B cell (primary cell): Measurements from ENCODE around the gene RNF111. TPM values are rescaled to one million over a fixed set of nuclear protein-coding genes. Genes with fewer than 3 reads are reported as not detected.

Source experiments
- ATAC-seq: fragments of 200-7000 bp; cut with Tn5 transposase; one replicate; pipeline ENCODE4 v1.10.0; 2021; ENCODE audit warnings: low read depth, mild to moderate bottlenecking, moderate number of reproducible peaks, moderate library complexity
- CTCF ChIA-PET: fragments of 350-600 bp; sonication (Branson Sonifier 250); formaldehyde crosslinking; loops from one replicate; lab custom pipeline; 2021; ENCODE audit warnings: antibody characterized with exemption, inconsistent platforms; lab: Charles Lee
- POLR2A ChIA-PET: fragments of 350-600 bp; sonication (Branson Sonifier 250); formaldehyde crosslinking; loops from one replicate; lab custom pipeline; 2021; ENCODE audit warnings: antibody characterized with exemption; lab: Charles Lee
- DNase-seq: peaks from one replicate; pipeline ENCODE4 v3.0.0; 2013
- H2AFZ ChIP-seq: 2 replicates; pipeline ENCODE4 v1.6.1; 2012; ENCODE audit warnings: mild to moderate bottlenecking, low read depth, low read length; ENCODE audit not compliant: insufficient read depth, poor library complexity, severe bottlenecking
- H3K27ac ChIP-seq, 2 donors: 1 replicate in 1 of 2; 2 replicates in 1 of 2; pipeline ENCODE4 v1.5.1; 2012 to 2013; ENCODE audit warnings: low read length in 2 of 2, mild to moderate bottlenecking in 2 of 2, moderate library complexity in 1 of 2
- H3K27me3 ChIP-seq, 4 experiments: fragments of 200-600 bp in 1 of 4; sonication (generic) in 1 of 4; replicated peaks in 1 of 4; 1 replicate in 2 of 4; 2 replicates in 2 of 4; pipeline versions ENCODE4 v1.6.1 to v1.7.0; 2013 to 2016; ENCODE audit warnings: low read length in 3 of 4, mild to moderate bottlenecking in 2 of 4, mixed read lengths in 1 of 4, moderate library complexity in 1 of 4; ENCODE audit not compliant: insufficient read depth in 4 of 4, control insufficient read depth in 3 of 4; ENCODE audit errors: control extremely low read depth in 1 of 4
- H3K36me3 ChIP-seq, 2 experiments: replicated peaks in 1 of 2; 1 replicate in 1 of 2; 2 replicates in 1 of 2; pipeline versions ENCODE4 v1.6.1 to v1.7.1; 2013; ENCODE audit warnings: low read length in 1 of 2; ENCODE audit not compliant: insufficient read depth in 2 of 2, control insufficient read depth in 1 of 2; ENCODE audit errors: control extremely low read depth in 1 of 2, extremely low read depth in 1 of 2
- H3K4me1 ChIP-seq, 2 donors: fragments of 200-600 bp in 1 of 2; sonication (generic) in 1 of 2; 1 replicate in 1 of 2; 2 replicates in 1 of 2; pipeline versions ENCODE4 v1.5.1 to v1.6.1; 2013 to 2017; ENCODE audit warnings: low read length in 2 of 2; ENCODE audit not compliant: control insufficient read depth in 2 of 2, insufficient read depth in 2 of 2
- H3K4me2 ChIP-seq: replicated peaks from 2 replicates; pipeline ENCODE3; 2012; ENCODE audit warnings: mild to moderate bottlenecking, low read depth, low read length; ENCODE audit not compliant: poor library complexity, severe bottlenecking
- H3K4me3 ChIP-seq, 5 experiments: fragments of 200-600 bp in 1 of 5; sonication (generic) in 1 of 5; 1 replicate in 3 of 5; 2 replicates in 2 of 5; pipeline versions ENCODE4 v1.5.1 to v1.7.0; 2011 to 2016; ENCODE audit warnings: low read length in 4 of 5, mild to moderate bottlenecking in 4 of 5, low read depth in 2 of 5, control low read depth in 1 of 5, moderate library complexity in 1 of 5; ENCODE audit not compliant: insufficient read depth in 1 of 5; ENCODE audit errors: control extremely low read depth in 1 of 5, extremely low read depth in 1 of 5
- H3K79me2 ChIP-seq: fragments of 200-600 bp; sonication (generic); one replicate; pipeline ENCODE4 v1.6.0; 2016; ENCODE audit warnings: low read length; ENCODE audit not compliant: control insufficient read depth, insufficient read depth
- H3K9ac ChIP-seq: fragments of 200-600 bp; sonication (generic); 2 replicates; pipeline ENCODE4 v1.6.1; 2017; ENCODE audit warnings: mild to moderate bottlenecking, low read length, moderate library complexity
- H3K9me3 ChIP-seq, 3 donors: one replicate each; pipeline versions ENCODE4 v1.6.1 to v1.7.1; 2013; ENCODE audit warnings: low read length in 2 of 3; ENCODE audit not compliant: control insufficient read depth in 2 of 3, insufficient read depth in 1 of 3; ENCODE audit errors: control extremely low read depth in 1 of 3
- H4K20me1 ChIP-seq: 2 replicates; pipeline ENCODE4 v1.6.0; 2012; ENCODE audit warnings: mild to moderate bottlenecking, low read length; ENCODE audit not compliant: insufficient read depth, control insufficient read depth, poor library complexity, severe bottlenecking
- H3K27ac Mint-ChIP-seq: one replicate; pipeline ENCODE4 v1.8.0; 2021; ENCODE audit warnings: mixed read lengths
- H3K27me3 Mint-ChIP-seq: one replicate; pipeline ENCODE4 v1.8.0; 2021; ENCODE audit warnings: mixed read lengths
- H3K4me1 Mint-ChIP-seq: one replicate; pipeline ENCODE4 v1.8.0; 2021; ENCODE audit warnings: mixed read lengths
- H3K4me3 Mint-ChIP-seq: one replicate; pipeline ENCODE4 v1.8.0; 2021; ENCODE audit warnings: mixed read lengths
- H3K9me3 Mint-ChIP-seq: one replicate; pipeline ENCODE4 v1.8.0; 2022; ENCODE audit warnings: mixed read lengths; ENCODE audit not compliant: insufficient read depth
- CTCF ChIP-seq: fragments of 200-600 bp; IDR thresholded peaks from one replicate; pipeline ENCODE4 v1.8.0; 2022; ENCODE audit warnings: antibody characterized with exemption, mild to moderate bottlenecking
- EZH2 ChIP-seq: IDR thresholded peaks from 2 replicates; pipeline ENCODE4 v1.6.1; 2012; ENCODE audit warnings: borderline replicate concordance, low read depth, mild to moderate bottlenecking, moderate library complexity, low read length; ENCODE audit not compliant: insufficient read depth, poor library complexity, severe bottlenecking
- WGBS: methylation state at CpG from one replicate; pipeline ENCODE4 v1.1.5; 2013; ENCODE audit warnings: missing lambda C conversion rate; ENCODE audit not compliant: insufficient coverage; 5-methylcytosine and 5-hydroxymethylcytosine counted together
- intact Hi-C: fragments of 100-400 bp; cut with micrococcal nuclease; formaldehyde crosslinking; loops from one replicate; pipeline ENCODE4 v1.10.0; 2022
- polyA plus RNA-seq: library from polyadenylated mRNA; depleted of rRNA; stranded (reverse); fragments of >200 nt; gene quantifications from 2 replicates; pipeline ENCODE4 v1.2.3, GENCODE V29; 2012
- total RNA-seq, 2 donors: library from RNA; stranded (reverse); fragments of 120-200 nt in 1 of 2; gene quantifications; 1 replicate in 1 of 2; 2 replicates in 1 of 2; pipeline versions ENCODE4 v1.2.3 to v1.2.4, GENCODE V29; 2013 to 2022

RNF111 gene
- total and polyA plus RNA-seq, 2 donors (not counting 1 experiment from before 2014, with no cell fraction given): 24.9 to 72.3 TPM

GRCh38 chr15:58977887-58978286 is 9.6 kb upstream of the RNF111 start:
- Histone ChIP-seq H3K36me3 (no peaks in the 10 kb centered on the region), H3K79me2 (no peaks in the 10 kb centered on the region), H3K9me3 (peaks cover 0 to 5% (median 0%) of the 10 kb centered on the region in 3 donors), H3K4me2 (no peak overlapping the region), H3K27ac (no peak overlapping the region), H3K9ac (no peak overlapping the region), H3K4me1 (peaks cover 62 to 68% of the 10 kb centered on the region in 2 donors), H3K27me3 (no peaks in the 10 kb centered on the region), H4K20me1 (no peaks in the 10 kb centered on the region), H2AFZ (no peak overlapping the region), H3K4me3 (no peak overlapping the region)
- no peak overlapping the region for H3K4me3 Mint-ChIP-seq
- no peak for ATAC-seq
- peaks cover 62% of the 10 kb centered on the region for H3K4me1 Mint-ChIP-seq
- ChIA-PET POLR2A (no interaction called here), CTCF (interaction anchor here (1.0 to 2.9 kb wide), 3 partner anchors 21 to 551 kb away, joined by 3 to 32 read pairs (median 24); no protein-coding TSS in a partner anchor)
- H3K27me3 Mint-ChIP-seq: no peaks in the 10 kb centered on the region
- H3K9me3 Mint-ChIP-seq: no peaks in the 10 kb centered on the region
- TF ChIP-seq CTCF (no peak), EZH2 (no peak)
- DNase-seq: no peak
- H3K27ac Mint-ChIP-seq: peak overlapping the region; percentile 65
- intact Hi-C loops: loop anchor here (2.0 to 5.0 kb wide), 4 partner anchors 79 to 539 kb away; no protein-coding TSS in a partner anchor

- no peak overlapping the region for H2AFZ ChIP-seq
- H3K9ac ChIP-seq: no peak overlapping the region
- WGBS: no CpG with 5 or more reads among the region's 5 CpGs
Measured at GRCh38 chr15:58980351-58980939, 7.0 kb upstream of the RNF111 start.

More at GRCh38 chr15:58980351-58980939, 7.0 kb upstream of the RNF111 start:
- Histone ChIP-seq H3K27me3 (no peaks in the 10 kb centered on the region), H3K4me1 (peaks cover 50 to 59% of the 10 kb centered on the region in 2 donors), H3K4me3 (no peak overlapping the region), H3K79me2 (no peaks in the 10 kb centered on the region), H3K27ac (peak overlapping the region; percentile 70 to 75), H3K9me3 (peaks cover 0 to under 1% (median 0%) of the 10 kb centered on the region in 3 donors), H4K20me1 (no peaks in the 10 kb centered on the region), H3K36me3 (no peaks in the 10 kb centered on the region), H3K4me2 (peak overlapping the region; percentile 68)
- no peak for TF ChIP-seq EZH2
- peak; percentile 79 for TF ChIP-seq CTCF
- Mint-ChIP-seq H3K9me3 (no peaks in the 10 kb centered on the region), H3K4me3 (peak overlapping the region; percentile 67), H3K27ac (peak overlapping the region; percentile 98), H3K4me1 (peaks cover 49% of the 10 kb centered on the region), H3K27me3 (no peaks in the 10 kb centered on the region)
- intact Hi-C loops: loop anchor here (1.0 to 10.0 kb wide), 4 partner anchors 124 to 513 kb away; partner anchors contain the start of gene CCNB2
- CTCF ChIA-PET: interaction anchor here (0.6 to 2.9 kb wide), 29 partner anchors 8 to 553 kb away, joined by 3 to 32 read pairs (median 4); no protein-coding TSS in a partner anchor
- DNase-seq (peak; percentile 63), ATAC-seq (no peak)
- POLR2A ChIA-PET: no interaction called here
